ENCODE data around the gene CXCR5.
A peak's percentile ranks its signal among the peaks of the same experiment; 100 is the strongest.

DNA sequence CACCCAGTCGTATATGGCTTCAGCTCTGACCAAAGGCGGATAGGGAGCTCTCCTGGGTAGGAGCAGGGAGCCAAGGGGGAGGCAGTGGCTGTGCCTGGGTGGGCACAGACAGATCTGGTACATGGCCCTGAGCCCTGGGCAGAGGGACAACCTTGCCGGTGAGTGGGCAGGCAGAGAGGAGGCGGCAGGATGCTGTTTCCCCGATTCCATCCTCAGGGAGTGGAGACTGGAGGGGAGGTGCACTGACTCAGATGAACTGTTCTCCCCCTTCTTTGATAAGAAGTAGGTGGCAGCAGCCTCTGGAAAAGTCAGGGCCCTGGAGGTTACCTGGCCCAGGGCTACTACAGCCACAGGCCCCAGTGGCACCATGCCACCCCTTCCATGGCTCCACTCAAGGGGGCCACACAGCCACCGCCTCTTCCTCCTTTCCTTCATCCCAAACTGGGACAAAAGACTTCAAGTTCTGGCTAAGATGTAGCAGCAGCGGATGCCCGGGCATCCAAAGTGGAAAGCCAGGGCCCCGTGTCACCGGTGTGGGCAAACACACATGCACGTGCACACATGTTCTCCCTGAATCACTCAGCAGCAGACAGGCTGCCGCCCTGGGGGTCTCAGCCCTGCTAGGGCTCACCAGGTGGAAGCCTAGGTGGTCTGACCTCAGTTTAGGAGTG lies 13.4 kb downstream of the CXCR5 start:
- TF ChIP-seq, protein P1, sequence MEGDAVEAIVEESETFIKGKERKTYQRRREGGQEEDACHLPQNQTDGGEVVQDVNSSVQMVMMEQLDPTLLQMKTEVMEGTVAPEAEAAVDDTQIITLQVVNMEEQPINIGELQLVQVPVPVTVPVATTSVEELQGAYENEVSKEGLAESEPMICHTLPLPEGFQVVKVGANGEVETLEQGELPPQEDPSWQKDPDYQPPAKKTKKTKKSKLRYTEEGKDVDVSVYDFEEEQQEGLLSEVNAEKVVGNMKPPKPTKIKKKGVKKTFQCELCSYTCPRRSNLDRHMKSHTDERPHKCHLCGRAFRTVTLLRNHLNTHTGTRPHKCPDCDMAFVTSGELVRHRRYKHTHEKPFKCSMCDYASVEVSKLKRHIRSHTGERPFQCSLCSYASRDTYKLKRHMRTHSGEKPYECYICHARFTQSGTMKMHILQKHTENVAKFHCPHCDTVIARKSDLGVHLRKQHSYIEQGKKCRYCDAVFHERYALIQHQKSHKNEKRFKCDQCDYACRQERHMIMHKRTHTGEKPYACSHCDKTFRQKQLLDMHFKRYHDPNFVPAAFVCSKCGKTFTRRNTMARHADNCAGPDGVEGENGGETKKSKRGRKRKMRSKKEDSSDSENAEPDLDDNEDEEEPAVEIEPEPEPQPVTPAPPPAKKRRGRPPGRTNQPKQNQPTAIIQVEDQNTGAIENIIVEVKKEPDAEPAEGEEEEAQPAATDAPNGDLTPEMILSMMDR (IDR thresholded peaks at IDR 0.05 in 8 of 11, conservative IDR thresholded peaks at IDR 0.05 in 3 of 11), result no peak
- TF ChIP-seq POLR2AphosphoS5 (IDR thresholded peaks at IDR 0.05), result peak; percentile 22 to 56 (median 40)
- no peak for TF ChIP-seq POLR2A (IDR thresholded peaks at IDR 0.05)

Measured in spleen (tissue), 7 donors.